Left ventricle myocardium inferior (tissue), 1 donor: Measurements from ENCODE around the gene REPIN1. TPM values are rescaled to one million over a fixed set of nuclear protein-coding genes. Genes with fewer than 3 reads are reported as not detected.

Source experiments
- DNase-seq: peaks from one replicate; pipeline ENCODE4 v3.0.0-alpha.2; 2020
- H3K27ac ChIP-seq: fragments of 200-600 bp; replicated peaks from 2 replicates; pipeline ENCODE4 v1.8.0; 2021
- H3K27me3 ChIP-seq: fragments of 200-600 bp; 2 replicates; pipeline ENCODE4 v1.8.0; 2021; ENCODE audit warnings: low read depth
- H3K36me3 ChIP-seq: fragments of 200-600 bp; 2 replicates; pipeline ENCODE4 v1.8.0; 2021
- H3K4me1 ChIP-seq: fragments of 200-600 bp; 2 replicates; pipeline ENCODE4 v1.8.0; 2021
- H3K4me3 ChIP-seq: fragments of 200-600 bp; 2 replicates; pipeline ENCODE4 v1.8.0; 2021; ENCODE audit warnings: mild to moderate bottlenecking, moderate library complexity
- H3K9me3 ChIP-seq: fragments of 200-600 bp; replicated peaks from 2 replicates; pipeline ENCODE4 v1.8.0; 2021
- intact Hi-C: fragments of 100-400 bp; cut with micrococcal nuclease; formaldehyde crosslinking; loops from one replicate; pipeline ENCODE4 v1.11.0; 2022
- total RNA-seq: library from RNA; stranded (reverse); fragmentation: NEBNext Ultra II Directional; extraction: Animal tissue kit (Norgen Biotek cat#: 25700); gene quantifications from one replicate; pipeline ENCODE4 v1.2.1, GENCODE V29; 2021
- TF ChIP-seq, protein P1 (sequence below): fragments of 200-600 bp; IDR thresholded peaks from 2 replicates; pipeline ENCODE4 v1.8.0; 2021; ENCODE audit warnings: antibody characterized with exemption, mild to moderate bottlenecking, borderline replicate concordance
- donor health status: DM: no; HTN: yes; CAD: no; lungs with severe emphysema.

Gene REPIN1
- total RNA-seq, 1 donor from 2014 or later: 110 TPM

GRCh38 chr7:150365673-150366398 is 2.8 kb upstream of the REPIN1 start:
- no peaks in the 10 kb centered on the region for H3K27me3 ChIP-seq
- peaks cover 46% of the 10 kb centered on the region for H3K4me1 ChIP-seq
- no peak overlapping the region for H3K27ac ChIP-seq
- no peak overlapping the region for H3K4me3 ChIP-seq
- TF ChIP-seq, protein P1, sequence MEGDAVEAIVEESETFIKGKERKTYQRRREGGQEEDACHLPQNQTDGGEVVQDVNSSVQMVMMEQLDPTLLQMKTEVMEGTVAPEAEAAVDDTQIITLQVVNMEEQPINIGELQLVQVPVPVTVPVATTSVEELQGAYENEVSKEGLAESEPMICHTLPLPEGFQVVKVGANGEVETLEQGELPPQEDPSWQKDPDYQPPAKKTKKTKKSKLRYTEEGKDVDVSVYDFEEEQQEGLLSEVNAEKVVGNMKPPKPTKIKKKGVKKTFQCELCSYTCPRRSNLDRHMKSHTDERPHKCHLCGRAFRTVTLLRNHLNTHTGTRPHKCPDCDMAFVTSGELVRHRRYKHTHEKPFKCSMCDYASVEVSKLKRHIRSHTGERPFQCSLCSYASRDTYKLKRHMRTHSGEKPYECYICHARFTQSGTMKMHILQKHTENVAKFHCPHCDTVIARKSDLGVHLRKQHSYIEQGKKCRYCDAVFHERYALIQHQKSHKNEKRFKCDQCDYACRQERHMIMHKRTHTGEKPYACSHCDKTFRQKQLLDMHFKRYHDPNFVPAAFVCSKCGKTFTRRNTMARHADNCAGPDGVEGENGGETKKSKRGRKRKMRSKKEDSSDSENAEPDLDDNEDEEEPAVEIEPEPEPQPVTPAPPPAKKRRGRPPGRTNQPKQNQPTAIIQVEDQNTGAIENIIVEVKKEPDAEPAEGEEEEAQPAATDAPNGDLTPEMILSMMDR: no peak
- no peaks in the 10 kb centered on the region for H3K9me3 ChIP-seq
- intact Hi-C loops: no loop called here
- peaks cover 10% of the 10 kb centered on the region for H3K36me3 ChIP-seq
- no peak for DNase-seq

DNA sequence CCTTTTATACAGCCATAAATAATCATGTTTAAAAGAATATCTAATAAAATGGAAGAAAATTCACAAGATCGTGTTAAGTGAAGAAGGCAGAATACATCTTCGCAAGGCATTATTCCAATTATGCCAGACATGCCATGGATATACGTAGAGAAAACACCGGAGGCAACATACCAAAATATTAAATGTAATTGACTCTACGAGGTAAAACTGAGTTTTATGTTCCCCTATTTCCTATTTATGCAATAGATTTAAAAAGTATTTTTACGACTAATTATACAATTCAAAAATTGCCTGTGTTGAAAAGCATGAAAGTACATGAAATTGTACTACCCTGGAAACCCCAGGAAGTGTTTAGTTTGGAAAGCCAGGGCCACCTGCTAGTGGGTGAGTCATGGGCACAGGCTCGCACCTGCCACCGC is 936 bp upstream of the REPIN1 start:
- TF ChIP-seq, protein P1: no peak
- Histone ChIP-seq H3K4me1 (peaks cover 51% of the 10 kb centered on the region), H3K27ac (peak overlapping the region; percentile 97), H3K4me3 (peak overlapping the region; percentile 96), H3K27me3 (no peaks in the 10 kb centered on the region), H3K36me3 (peaks cover 26% of the 10 kb centered on the region), H3K9me3 (no peaks in the 10 kb centered on the region)
- intact Hi-C loops: no loop called here
- no peak for DNase-seq

DNA sequence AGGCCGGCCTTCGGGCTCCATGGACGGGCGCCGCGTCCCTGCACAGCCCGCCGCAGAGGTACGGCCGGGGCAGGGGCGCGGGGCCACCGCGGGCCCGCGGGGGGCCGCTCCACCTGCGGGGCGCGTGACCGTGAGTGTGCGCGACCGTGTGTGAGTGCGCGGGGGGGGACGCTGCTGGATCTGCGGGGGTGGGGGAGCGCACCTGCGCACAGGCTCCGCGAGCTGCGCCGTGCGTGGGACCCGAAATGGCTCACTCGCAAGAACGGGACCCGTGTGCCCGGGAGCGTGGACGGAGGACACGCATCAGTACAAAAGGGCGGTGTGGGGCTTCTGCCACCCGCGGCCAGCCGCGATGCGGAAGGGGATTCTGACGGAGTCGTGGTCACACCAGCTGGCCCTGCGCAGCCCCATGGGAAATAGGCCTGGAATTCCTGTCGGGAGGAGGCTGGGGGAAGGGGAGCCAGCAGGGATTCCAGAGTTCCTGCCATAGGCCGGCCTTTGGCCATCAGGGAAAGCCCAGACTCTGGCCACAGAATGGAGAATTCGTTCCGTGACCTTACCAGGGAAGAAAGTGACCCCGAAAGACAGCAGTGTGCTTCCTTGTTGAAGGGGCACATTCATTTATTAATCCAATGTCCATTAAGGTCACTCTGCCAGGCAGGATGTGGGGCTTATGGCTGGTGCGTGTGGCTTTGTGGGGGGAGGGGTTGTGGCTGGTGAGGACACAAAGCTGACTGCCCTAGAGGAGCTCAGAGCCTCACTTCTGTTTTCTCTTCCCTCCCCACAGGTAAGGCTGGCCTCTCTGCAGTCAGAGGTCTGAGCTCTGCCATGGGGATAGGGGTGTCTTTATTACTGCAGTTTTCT is 494 bp downstream of the REPIN1 start:
- Histone ChIP-seq H3K9me3 (no peaks in the 10 kb centered on the region), H3K36me3 (peaks cover 39% of the 10 kb centered on the region), H3K27me3 (no peaks in the 10 kb centered on the region), H3K4me3 (peak overlapping the region; percentile 96), H3K4me1 (peaks cover 66% of the 10 kb centered on the region), H3K27ac (peak overlapping the region; percentile 97)
- intact Hi-C loops: no loop called here
- peak; percentile 71 for DNase-seq
- TF ChIP-seq, protein P1: no peak

- Histone ChIP-seq H3K9me3 (no peaks in the 10 kb centered on the region), H3K27ac (peak overlapping the region; percentile 97), H3K36me3 (peaks cover 41% of the 10 kb centered on the region), H3K4me3 (peak overlapping the region; percentile 96), H3K4me1 (peaks cover 70% of the 10 kb centered on the region), H3K27me3 (no peaks in the 10 kb centered on the region)
- no peak for DNase-seq
- intact Hi-C loops: no loop called here
- TF ChIP-seq, protein P1: no peak
Measured at GRCh38 chr7:150369748-150370501, 1.3 kb downstream of the REPIN1 start.

- no peak for DNase-seq
- peak overlapping the region; percentile 97 for H3K27ac ChIP-seq
- no peaks in the 10 kb centered on the region for H3K27me3 ChIP-seq
- peak overlapping the region; percentile 96 for H3K4me3 ChIP-seq
- peaks cover 41% of the 10 kb centered on the region for H3K36me3 ChIP-seq
- H3K4me1 ChIP-seq: peaks cover 70% of the 10 kb centered on the region
- intact Hi-C loops: no loop called here
- TF ChIP-seq, protein P1: no peak
- no peaks in the 10 kb centered on the region for H3K9me3 ChIP-seq
Measured at GRCh38 chr7:150370612-150371071, 2.0 kb downstream of the REPIN1 start.
